SIG-M5 treated with dmso at 0.1 percent for 504 hours (cell line): ENCODE measurements around the gene BDNF.
A peak's percentile ranks its signal among the peaks of the same experiment; 100 is the strongest.

Experiments used
- DNase-seq: peaks from one replicate; lab custom pipeline; 2025; ENCODE audit not compliant: unreplicated experiment; lab: John Stamatoyannopoulos, UW

Gene BDNF

GRCh38 chr11:27626938-27627586, 73.2 kb downstream of the BDNF start:
- no peak for DNase-seq

DNA sequence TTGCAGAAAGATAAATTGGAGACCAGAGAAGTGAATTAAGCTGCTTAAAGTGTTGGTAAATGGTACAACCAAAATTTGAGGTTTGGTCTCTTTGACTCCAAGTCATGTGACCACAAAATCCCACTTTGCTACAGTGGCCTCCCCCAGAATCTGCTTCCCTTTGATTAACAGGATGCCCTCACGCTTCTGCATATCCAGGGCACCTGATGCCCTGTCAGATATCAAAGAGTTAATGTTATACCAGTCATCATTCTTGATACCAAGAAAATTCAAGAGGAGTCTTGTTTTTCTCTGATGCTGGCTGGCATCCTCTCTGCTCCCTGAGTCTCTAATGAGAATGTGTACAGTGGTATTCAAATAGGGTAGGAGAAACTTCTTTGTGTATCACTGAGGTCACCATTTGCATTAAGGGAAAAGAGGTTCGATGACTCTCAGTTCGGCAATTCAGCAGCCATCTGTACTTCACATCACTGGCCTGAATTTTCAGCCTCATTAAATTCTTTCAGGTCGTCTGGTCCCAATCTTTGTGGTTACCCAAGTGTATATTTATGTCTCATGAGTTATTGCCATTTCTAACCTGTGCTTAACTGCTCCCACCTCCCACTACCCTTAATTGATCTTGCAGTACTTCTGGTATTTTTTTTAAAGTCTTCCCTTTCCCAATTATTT, 73.9 kb downstream of the BDNF start:
- no peak for DNase-seq

DNA sequence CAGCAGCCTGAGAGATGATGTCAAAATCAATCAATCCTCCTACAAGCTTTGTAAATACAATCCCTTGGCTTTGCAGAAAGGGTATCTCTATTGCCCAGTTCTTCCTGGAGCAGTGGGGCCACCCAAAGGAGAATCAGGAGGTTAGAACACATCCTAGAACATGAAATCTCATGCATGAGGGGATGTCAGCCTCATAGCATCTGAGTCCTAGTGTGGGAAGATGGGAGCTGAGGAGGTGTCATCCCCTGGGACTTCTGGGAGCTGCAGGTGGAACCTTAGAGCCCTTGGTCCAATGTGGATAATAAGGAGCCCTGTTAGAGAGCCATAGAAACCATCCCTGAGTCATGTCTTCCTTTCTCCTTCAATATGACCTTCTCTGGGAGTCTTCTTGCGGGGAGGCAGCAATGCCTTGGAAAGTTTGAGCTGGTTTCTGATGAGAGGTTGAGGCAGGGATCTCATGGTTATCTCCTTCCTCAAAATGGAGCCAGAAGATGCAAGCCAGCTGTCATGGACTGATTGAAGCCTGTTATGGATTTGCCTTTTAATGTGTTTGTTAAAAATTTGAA, 74.8 kb downstream of the BDNF start:
- DNase-seq: no peak

DNA sequence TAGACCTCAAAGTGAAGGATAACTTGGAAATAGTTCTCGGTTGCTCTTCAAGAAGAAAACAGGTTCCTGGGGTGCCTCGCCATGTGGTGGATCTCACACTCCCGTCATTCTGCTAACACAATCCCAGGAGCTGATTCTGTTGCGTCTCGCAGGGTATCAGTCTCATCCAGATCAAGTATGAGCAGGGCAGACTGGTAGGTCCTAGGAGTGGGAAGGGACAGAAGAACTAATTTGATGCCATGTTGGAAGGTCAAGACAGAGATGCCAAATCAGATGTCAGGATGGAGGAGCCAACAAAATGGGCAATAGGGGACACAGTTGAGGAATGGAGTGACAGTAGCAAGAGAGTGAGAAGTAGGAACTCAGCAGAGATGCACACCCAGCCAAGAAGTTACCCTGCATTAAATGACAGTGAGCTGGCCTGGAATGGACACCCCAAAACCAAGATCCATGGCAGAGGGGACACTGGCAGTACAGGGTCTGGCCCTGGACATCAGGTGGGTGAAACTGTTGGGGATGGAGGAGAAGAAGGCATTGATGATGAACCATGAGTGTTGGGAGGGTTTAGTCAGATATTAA, 76.2 kb downstream of the BDNF start:
- no peak for DNase-seq

GRCh38 chr11:27622541-27623300, 77.5 kb downstream of the BDNF start:
- DNase-seq: no peak

GRCh38 chr11:27621405-27622161, 78.7 kb downstream of the BDNF start:
- no peak for DNase-seq

- DNase-seq: no peak
These were observed 80.4 kb downstream of the BDNF start for GRCh38 chr11:27619763-27620335.

DNA sequence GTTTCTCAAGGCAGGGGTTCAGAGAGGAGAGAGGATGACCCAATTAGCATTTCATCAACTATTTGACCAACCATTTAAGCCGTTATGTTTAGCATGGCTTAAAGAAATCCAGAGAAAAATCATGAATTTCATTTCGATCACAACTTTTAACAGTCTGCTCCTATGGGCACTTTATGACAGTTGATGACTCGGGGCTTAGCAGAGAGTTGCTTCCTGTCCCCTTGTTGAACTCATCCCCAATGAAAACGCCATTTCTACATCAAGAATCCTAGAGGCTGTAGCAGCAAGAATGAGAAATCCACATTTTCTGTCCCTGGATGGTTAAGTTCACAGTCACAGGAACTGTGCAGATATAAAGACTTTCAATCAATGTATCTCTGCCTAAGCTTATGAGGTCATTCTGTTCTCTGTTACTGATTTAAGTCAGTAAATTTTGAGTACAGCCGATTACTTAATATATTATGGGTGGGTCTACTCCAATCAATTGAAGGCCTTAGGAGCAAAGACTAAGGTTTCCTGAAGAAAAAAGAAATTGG, 81.1 kb downstream of the BDNF start:
- DNase-seq: no peak

GRCh38 chr11:27618281-27618915, 81.9 kb downstream of the BDNF start:
- peak; percentile 15 for DNase-seq

DNA sequence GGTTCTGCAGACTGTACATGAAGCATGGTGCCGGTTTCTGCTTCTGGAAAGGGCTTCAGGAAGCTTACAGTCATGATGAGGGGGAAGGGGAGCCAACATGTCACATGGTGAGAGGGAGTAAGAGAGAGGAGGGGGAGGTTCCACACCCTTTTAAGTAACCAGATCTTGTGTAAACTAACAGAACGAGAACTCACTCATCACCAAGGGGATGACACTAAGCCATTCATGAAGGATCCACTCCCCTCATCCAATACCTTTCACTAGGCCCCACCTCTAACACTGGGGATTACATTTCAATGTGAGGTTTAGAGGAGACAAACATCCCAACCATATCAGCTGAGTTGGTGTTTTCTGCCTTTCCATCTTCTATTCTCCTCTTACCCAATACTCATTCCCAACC, 83.5 kb downstream of the BDNF start:
- DNase-seq: no peak

DNA sequence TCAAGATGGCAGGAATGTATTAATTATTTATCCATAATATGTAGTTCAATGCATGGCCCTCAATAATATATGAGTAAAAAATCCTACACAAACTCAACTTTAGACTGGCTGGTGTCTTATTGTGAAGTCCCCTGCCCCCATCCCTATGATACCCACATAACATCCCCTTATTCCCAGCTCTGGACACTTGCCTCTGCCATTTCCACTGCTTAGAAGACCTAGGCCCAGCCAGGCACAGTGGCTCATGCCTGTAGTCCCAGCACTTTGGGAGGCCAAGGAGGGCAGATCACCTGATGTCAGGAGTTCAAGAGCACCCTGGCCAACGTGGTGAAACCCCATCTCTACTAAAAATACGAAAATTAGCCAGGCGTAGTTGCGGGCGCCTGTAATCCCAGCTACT, 84.4 kb downstream of the BDNF start:
- DNase-seq: no peak

DNA sequence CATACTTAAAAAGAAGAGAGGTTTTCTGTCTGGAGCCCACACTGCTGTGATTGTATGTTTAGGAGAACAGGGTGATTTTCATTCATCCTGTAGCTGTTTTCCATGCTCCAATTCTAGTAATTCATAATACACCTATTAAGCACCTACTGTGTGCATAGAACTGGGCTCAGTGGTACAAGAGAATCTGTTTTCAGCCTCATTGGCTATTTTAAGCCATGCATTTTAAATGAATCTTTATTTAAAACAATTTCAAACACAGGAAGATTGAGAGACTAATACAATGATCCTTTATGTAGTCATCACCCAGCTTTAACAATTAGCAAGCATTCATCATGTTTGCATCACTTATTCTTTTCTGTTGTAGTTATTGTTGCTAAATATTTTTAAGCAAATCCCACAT, 86.2 kb downstream of the BDNF start:
- DNase-seq: no peak

DNA sequence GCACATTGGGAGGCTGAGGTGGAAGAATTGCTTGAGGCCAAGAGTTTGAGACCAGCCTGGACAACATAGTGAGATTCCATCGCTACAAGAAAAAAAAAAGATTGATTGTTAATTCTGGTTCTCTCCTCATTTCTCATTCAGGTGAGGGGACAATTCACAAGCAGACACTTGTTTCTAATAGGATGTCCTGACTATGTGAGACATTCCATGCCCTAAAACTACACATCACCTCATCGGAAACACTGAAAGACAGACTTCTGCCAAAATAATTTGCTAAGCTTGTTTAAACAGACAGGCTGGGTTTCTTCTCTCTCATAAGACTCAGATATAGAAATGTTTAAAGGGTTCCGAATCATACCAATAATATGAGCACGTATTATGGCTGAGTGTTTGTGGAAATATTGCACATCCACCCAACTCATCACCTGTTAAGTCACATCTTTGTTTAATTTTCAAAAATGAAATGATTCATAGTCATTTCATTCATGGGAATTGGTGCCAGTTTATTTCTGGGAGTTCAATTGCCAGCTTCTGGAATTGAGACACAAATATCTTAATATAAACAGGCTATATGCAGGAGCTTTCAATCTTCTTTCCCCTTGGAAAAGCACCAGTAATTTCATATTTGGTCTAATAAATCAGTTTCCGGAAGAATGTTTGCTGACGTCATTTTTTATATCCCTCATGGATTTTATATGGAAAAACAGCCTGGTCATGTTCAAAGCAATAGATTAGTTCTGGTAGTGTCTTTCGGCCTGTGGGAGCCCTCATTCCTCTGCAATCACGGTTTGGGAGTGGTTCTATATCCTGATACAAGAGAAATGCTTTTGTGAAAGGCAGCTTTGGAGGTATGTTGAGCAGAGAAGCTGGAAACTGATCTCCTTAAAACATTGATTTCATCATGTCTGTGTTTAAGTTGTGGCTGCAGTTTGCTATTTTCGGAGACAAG, 87.0 kb downstream of the BDNF start:
- DNase-seq: no peak

- DNase-seq: no peak
These were observed 88.3 kb downstream of the BDNF start for GRCh38 chr11:27611947-27612455.

- no peak for DNase-seq
These were observed 88.9 kb downstream of the BDNF start for GRCh38 chr11:27611390-27611789.

DNA sequence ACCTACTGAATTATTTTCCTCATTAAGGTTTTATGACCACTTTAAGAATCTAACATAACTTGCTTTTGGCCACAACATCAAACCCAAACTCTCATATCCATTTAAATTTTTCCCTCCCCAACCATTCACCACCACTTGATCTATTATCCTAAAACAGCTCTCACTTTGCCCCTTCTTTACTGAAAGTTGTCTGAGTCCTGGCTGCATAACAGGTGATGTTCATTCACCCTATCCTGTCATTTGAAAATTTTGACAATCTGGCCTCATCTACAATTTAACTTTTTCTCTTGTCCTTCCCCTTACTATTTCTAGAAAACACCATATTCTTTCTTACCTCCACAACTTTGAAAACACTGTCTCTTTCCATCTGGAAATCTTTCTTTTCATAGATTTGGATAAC, 89.3 kb downstream of the BDNF start:
- no peak for DNase-seq

DNA sequence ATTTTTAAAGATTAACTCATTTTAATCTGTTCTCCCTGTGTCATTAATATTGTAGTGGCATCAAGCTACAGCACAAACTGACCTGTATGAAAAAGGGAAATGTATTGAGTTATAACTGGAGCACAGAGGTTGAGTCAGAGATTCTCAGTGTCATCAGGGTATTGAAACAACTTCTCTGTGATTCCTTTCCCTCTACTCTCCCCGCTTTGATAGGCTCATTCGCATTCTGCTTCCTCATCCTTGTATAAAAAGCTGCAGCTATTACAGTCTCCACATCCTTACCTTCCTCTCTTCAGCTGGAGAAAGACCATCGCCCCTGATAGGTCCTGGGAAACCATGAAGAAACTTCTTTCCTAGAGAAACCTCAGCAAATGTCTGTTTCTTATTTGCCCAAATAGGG, 90.0 kb downstream of the BDNF start:
- no peak for DNase-seq

DNA sequence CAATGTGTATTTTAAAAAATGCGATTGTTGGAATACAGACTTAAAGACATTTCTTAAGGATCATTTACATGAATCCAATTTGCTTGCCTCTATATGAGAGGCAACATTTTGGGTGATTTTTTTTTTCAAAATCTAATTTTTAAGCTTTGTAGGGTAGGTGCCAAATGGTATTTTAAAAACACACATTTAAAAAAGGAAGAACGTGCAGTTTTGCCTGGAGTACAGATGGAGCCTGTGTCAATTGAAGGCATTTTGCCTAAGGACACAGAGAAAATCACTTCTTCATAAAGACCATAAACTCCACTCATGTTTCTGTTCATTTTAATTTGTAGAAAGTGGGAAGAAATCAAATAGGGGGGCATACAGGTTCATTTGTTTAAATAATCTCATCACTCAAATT, 91.3 kb downstream of the BDNF start:
- DNase-seq: no peak
